ENCODE measurements around the gene CEP120.

GRCh38 chr5:123358751-123359150 lies 64.5 kb downstream of the CEP120 start:
- TF ChIP-seq POLR2A (IDR thresholded peaks at IDR 0.05) (no peak), POLR2AphosphoS5 (IDR thresholded peaks at IDR 0.05) (no peak)
- TF ChIP-seq, protein P1, sequence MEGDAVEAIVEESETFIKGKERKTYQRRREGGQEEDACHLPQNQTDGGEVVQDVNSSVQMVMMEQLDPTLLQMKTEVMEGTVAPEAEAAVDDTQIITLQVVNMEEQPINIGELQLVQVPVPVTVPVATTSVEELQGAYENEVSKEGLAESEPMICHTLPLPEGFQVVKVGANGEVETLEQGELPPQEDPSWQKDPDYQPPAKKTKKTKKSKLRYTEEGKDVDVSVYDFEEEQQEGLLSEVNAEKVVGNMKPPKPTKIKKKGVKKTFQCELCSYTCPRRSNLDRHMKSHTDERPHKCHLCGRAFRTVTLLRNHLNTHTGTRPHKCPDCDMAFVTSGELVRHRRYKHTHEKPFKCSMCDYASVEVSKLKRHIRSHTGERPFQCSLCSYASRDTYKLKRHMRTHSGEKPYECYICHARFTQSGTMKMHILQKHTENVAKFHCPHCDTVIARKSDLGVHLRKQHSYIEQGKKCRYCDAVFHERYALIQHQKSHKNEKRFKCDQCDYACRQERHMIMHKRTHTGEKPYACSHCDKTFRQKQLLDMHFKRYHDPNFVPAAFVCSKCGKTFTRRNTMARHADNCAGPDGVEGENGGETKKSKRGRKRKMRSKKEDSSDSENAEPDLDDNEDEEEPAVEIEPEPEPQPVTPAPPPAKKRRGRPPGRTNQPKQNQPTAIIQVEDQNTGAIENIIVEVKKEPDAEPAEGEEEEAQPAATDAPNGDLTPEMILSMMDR (IDR thresholded peaks at IDR 0.05), result no peak
